Hepatocyte (in vitro differentiated cells): ENCODE results near the gene LPP. TPM values are rescaled to one million over a fixed set of nuclear protein-coding genes. Genes with fewer than 3 reads are reported as not detected.

ENCODE experiments used
- DNase-seq: peaks from one replicate; pipeline ENCODE4 v3.0.0-alpha.2; 2016; ENCODE audit warnings: low spot score
- H2AFZ ChIP-seq: fragments of 200-600 bp; sonication (generic); 2 replicates; pipeline ENCODE4 v1.6.0; 2016; ENCODE audit warnings: antibody characterized with exemption, mild to moderate bottlenecking
- H3K27ac ChIP-seq: fragments of 200-600 bp; sonication (generic); 2 replicates; pipeline ENCODE4 v1.5.1; 2016; ENCODE audit warnings: mild to moderate bottlenecking
- H3K27me3 ChIP-seq: fragments of 200-600 bp; sonication (generic); 2 replicates; pipeline ENCODE4 v1.6.1; 2016
- H3K36me3 ChIP-seq: fragments of 200-600 bp; sonication (generic); replicated peaks from 2 replicates; pipeline ENCODE4 v1.5.1; 2016; ENCODE audit warnings: low read depth; ENCODE audit not compliant: insufficient read depth
- H3K4me1 ChIP-seq: fragments of 200-600 bp; sonication (generic); 2 replicates; pipeline ENCODE4 v1.5.1; 2016; ENCODE audit warnings: mild to moderate bottlenecking, moderate library complexity; ENCODE audit not compliant: insufficient read depth
- H3K4me2 ChIP-seq: fragments of 200-600 bp; sonication (generic); 2 replicates; pipeline ENCODE4 v1.6.0; 2016
- H3K4me3 ChIP-seq: fragments of 200-600 bp; sonication (generic); 2 replicates; pipeline ENCODE4 v1.5.1; 2016; ENCODE audit warnings: mild to moderate bottlenecking
- H3K79me2 ChIP-seq: fragments of 200-600 bp; sonication (generic); 2 replicates; pipeline ENCODE4 v1.6.0; 2017; ENCODE audit warnings: mild to moderate bottlenecking
- H3K9me2 ChIP-seq: fragments of 200-600 bp; sonication (generic); replicated peaks from 2 replicates; pipeline ENCODE4 v1.6.0; 2017; ENCODE audit warnings: mild to moderate bottlenecking; ENCODE audit not compliant: insufficient read depth
- H3K9me3 ChIP-seq: fragments of 200-600 bp; sonication (generic); 2 replicates; pipeline ENCODE4 v1.5.1; 2016; ENCODE audit warnings: low read depth, mild to moderate bottlenecking
- H4K20me1 ChIP-seq: fragments of 200-600 bp; sonication (generic); 2 replicates; pipeline ENCODE4 v1.6.0; 2016; ENCODE audit warnings: mild to moderate bottlenecking; ENCODE audit not compliant: insufficient read depth, poor library complexity, severe bottlenecking
- EZH2 ChIP-seq: fragments of 200-600 bp; sonication (generic); IDR thresholded peaks from 2 replicates; pipeline ENCODE4 v1.6.1; 2016; ENCODE audit warnings: antibody characterized with exemption, mild to moderate bottlenecking, borderline replicate concordance
- EZH2phosphoT487 ChIP-seq: fragments of 200-600 bp; sonication (generic); IDR thresholded peaks from one replicate; pipeline ENCODE4 v1.6.1; 2018; ENCODE audit warnings: antibody characterized with exemption, mild to moderate bottlenecking, low read depth, moderate library complexity; ENCODE audit not compliant: unreplicated experiment, severe bottlenecking
- WGBS: methylation state at CpG from one replicate; pipeline ENCODE4 v1.1.6; 2016; ENCODE audit warnings: low lambda C conversion rate; ENCODE audit errors: missing lambda C conversion rate; 5-methylcytosine and 5-hydroxymethylcytosine counted together
- polyA plus RNA-seq: library from polyadenylated mRNA; unstranded; fragments of >200 nt; fragmentation: Nextera tagmentation; extraction: Ambion mirVana; gene quantifications from 2 replicates; pipeline ENCODE4 v1.2.1, GENCODE V29; 2016
- total RNA-seq: library from RNA; depleted of rRNA; stranded (reverse); fragments of >200 nt; gene quantifications from 2 replicates; pipeline ENCODE4 v1.2.3, GENCODE V29; 2014
- TF ChIP-seq, protein P1 (sequence below): fragments of 200-600 bp; sonication (generic); IDR thresholded peaks from 2 replicates; pipeline ENCODE4 v1.5.1; 2016; ENCODE audit warnings: antibody characterized with exemption, mild to moderate bottlenecking; ENCODE audit not compliant: poor library complexity

Gene LPP
- total and polyA plus RNA-seq, 2 experiments from 2014 or later, result 53.2 to 73.8 TPM

DNA sequence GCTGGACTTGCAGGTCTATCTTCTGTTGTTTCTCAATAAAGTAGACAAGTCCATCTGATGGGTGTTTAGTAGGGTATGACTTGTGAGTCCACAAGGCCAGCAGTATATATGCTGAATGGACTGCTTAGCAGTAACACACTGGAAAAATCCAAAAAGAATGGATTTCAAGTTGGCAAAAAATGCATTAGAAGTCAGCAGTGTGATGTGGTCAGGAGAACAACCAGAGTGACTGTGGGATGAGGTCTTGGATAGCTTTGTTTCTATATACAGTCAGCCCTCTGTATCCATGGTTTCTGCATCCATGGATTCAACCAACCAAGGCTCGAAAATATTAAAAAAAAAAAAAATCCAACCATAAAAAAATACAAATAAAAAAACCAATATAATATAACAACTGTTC, 55.8 kb downstream of the LPP start:
- Histone ChIP-seq H2AFZ (no peak overlapping the region), H3K27ac (no peak overlapping the region), H3K9me3 (no peaks in the 10 kb centered on the region), H3K4me1 (peaks cover 32% of the 10 kb centered on the region), H4K20me1 (peaks cover 3% of the 10 kb centered on the region), H3K27me3 (no peaks in the 10 kb centered on the region), H3K4me2 (no peak overlapping the region), H3K4me3 (no peak overlapping the region), H3K36me3 (no peaks in the 10 kb centered on the region), H3K79me2 (peaks cover 94% of the 10 kb centered on the region), H3K9me2 (no peaks in the 10 kb centered on the region)
- TF ChIP-seq, protein P1, sequence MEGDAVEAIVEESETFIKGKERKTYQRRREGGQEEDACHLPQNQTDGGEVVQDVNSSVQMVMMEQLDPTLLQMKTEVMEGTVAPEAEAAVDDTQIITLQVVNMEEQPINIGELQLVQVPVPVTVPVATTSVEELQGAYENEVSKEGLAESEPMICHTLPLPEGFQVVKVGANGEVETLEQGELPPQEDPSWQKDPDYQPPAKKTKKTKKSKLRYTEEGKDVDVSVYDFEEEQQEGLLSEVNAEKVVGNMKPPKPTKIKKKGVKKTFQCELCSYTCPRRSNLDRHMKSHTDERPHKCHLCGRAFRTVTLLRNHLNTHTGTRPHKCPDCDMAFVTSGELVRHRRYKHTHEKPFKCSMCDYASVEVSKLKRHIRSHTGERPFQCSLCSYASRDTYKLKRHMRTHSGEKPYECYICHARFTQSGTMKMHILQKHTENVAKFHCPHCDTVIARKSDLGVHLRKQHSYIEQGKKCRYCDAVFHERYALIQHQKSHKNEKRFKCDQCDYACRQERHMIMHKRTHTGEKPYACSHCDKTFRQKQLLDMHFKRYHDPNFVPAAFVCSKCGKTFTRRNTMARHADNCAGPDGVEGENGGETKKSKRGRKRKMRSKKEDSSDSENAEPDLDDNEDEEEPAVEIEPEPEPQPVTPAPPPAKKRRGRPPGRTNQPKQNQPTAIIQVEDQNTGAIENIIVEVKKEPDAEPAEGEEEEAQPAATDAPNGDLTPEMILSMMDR, result no peak
- TF ChIP-seq EZH2 (no peak), EZH2phosphoT487 (no peak)
- no peak for DNase-seq
- 93% methylated on average over 1 of the region's 1 CpG for WGBS

GRCh38 chr3:188211476-188211875, 57.5 kb downstream of the LPP start:
- H3K27me3 ChIP-seq, result no peaks in the 10 kb centered on the region
- H3K4me2 ChIP-seq, result no peak overlapping the region
- no peaks in the 10 kb centered on the region for H3K9me2 ChIP-seq
- no peak for DNase-seq
- peak overlapping the region; percentile 91 for H3K27ac ChIP-seq
- H3K79me2 ChIP-seq, result peaks cover 95% of the 10 kb centered on the region
- TF ChIP-seq, protein P1, result no peak
- no peak for TF ChIP-seq EZH2phosphoT487
- TF ChIP-seq EZH2, result no peak
- H4K20me1 ChIP-seq, result peaks cover 3% of the 10 kb centered on the region
- no peak overlapping the region for H2AFZ ChIP-seq
- no peak overlapping the region for H3K4me3 ChIP-seq
- H3K9me3 ChIP-seq, result no peaks in the 10 kb centered on the region
- WGBS, result 94% methylated on average over 4 of the region's 4 CpGs
- H3K4me1 ChIP-seq, result peaks cover 35% of the 10 kb centered on the region
- H3K36me3 ChIP-seq, result no peaks in the 10 kb centered on the region

GRCh38 chr3:188212308-188212969, 58.5 kb downstream of the LPP start:
- Histone ChIP-seq H3K4me3 (no peak overlapping the region), H3K36me3 (no peaks in the 10 kb centered on the region), H3K4me1 (peaks cover 33% of the 10 kb centered on the region), H2AFZ (no peak overlapping the region), H3K9me3 (no peaks in the 10 kb centered on the region), H3K27ac (peak overlapping the region; percentile 91), H3K9me2 (no peaks in the 10 kb centered on the region), H3K27me3 (no peaks in the 10 kb centered on the region), H3K4me2 (peak overlapping the region; percentile 62), H3K79me2 (peaks cover 87% of the 10 kb centered on the region), H4K20me1 (peaks cover 3% of the 10 kb centered on the region)
- TF ChIP-seq EZH2, result no peak
- TF ChIP-seq EZH2phosphoT487, result no peak
- TF ChIP-seq, protein P1, result no peak
- no peak for DNase-seq
- 66% methylated on average over 8 of the region's 9 CpGs for WGBS
